H1 (cell line): ENCODE data around the gene RPIA. TPM values are rescaled to one million over a fixed set of nuclear protein-coding genes. Genes with fewer than 3 reads are reported as not detected.
A peak's percentile ranks its signal among the peaks of the same experiment; 100 is the strongest.

Source experiments
- CTCF ChIA-PET: fragments of 300-600 bp; sonication (Branson Sonifier 250); formaldehyde crosslinking; loops from one replicate; lab custom pipeline; 2021; ENCODE audit not compliant: partially characterized antibody; lab: Charles Lee
- POLR2A ChIA-PET: fragments of 300-600 bp; sonication (Branson Sonifier 250); formaldehyde crosslinking; loops from one replicate; lab custom pipeline; 2021; ENCODE audit warnings: inconsistent platforms; ENCODE audit not compliant: partially characterized antibody; lab: Charles Lee
- DNase-seq, 2 experiments: peaks; one replicate each; pipeline versions ENCODE4 v3.0.0 to v3.0.0-alpha.2; 2010 to 2022; ENCODE audit warnings: low spot score in 2 of 2, low read depth in 1 of 2, mixed read lengths in 1 of 2
- FAIRE-seq: peaks from 2 replicates; lab custom pipeline; 2011; peaks lifted over from hg19 to GRCh38; lab: Jason Lieb, UNC
- H2AFZ ChIP-seq: 2 replicates; pipeline ENCODE4 v1.8.1; 2012; ENCODE audit warnings: low read length, inconsistent platforms
- H2AK5ac ChIP-seq: 2 replicates; pipeline ENCODE4 v1.6.1; 2013; ENCODE audit warnings: low read depth, low read length
- H2BK120ac ChIP-seq: replicated peaks from 2 replicates; pipeline ENCODE3; 2013; ENCODE audit warnings: low read depth, low read length, inconsistent platforms
- H2BK12ac ChIP-seq: 2 replicates; pipeline ENCODE4 v1.6.1; 2013; ENCODE audit warnings: low read depth, low read length
- H2BK15ac ChIP-seq: 2 replicates; pipeline ENCODE4 v1.6.1; 2013; ENCODE audit warnings: low read length
- H2BK20ac ChIP-seq: 2 replicates; pipeline ENCODE4 v1.6.1; 2013; ENCODE audit warnings: low read length
- H2BK5ac ChIP-seq: 2 replicates; pipeline ENCODE4 v1.6.1; 2013; ENCODE audit warnings: low read depth, low read length
- H3K14ac ChIP-seq: 2 replicates; pipeline ENCODE4 v1.6.1; 2013; ENCODE audit warnings: inconsistent platforms; ENCODE audit not compliant: insufficient read length
- H3K18ac ChIP-seq: 2 replicates; pipeline ENCODE4 v1.6.1; 2013; ENCODE audit warnings: low read length; ENCODE audit errors: extremely low read depth
- H3K23ac ChIP-seq: 2 replicates; pipeline ENCODE4 v1.6.1; 2013; ENCODE audit warnings: inconsistent platforms; ENCODE audit not compliant: insufficient read length
- H3K23me2 ChIP-seq: 2 replicates; pipeline ENCODE4 v1.6.1; 2013; ENCODE audit warnings: low read depth, low read length
- H3K27ac ChIP-seq: 2 replicates; pipeline ENCODE4 v1.6.1; 2011; ENCODE audit warnings: low read depth, low read length, inconsistent platforms
- H3K27me3 ChIP-seq, 4 experiments: replicated peaks in 1 of 4; 1 replicate in 1 of 4; 2 replicates in 3 of 4; pipeline versions ENCODE4 v1.6.1 to v1.8.1; 2011 to 2013; ENCODE audit warnings: low read length in 3 of 4, mild to moderate bottlenecking in 3 of 4, inconsistent platforms in 2 of 4, mixed read lengths in 2 of 4, moderate library complexity in 1 of 4; ENCODE audit not compliant: control insufficient read depth in 3 of 4, insufficient read depth in 3 of 4; ENCODE audit errors: extremely low read depth in 1 of 4
- H3K36me3 ChIP-seq, 4 experiments: 2 replicates each; pipeline versions ENCODE4 v1.6.1 to v1.8.1; 2011 to 2013; ENCODE audit warnings: mild to moderate bottlenecking in 4 of 4, low read length in 3 of 4, moderate library complexity in 2 of 4, control low read depth in 1 of 4, inconsistent platforms in 1 of 4; ENCODE audit not compliant: insufficient read depth in 4 of 4, control insufficient read depth in 2 of 4
- H3K4ac ChIP-seq: replicated peaks from 2 replicates; pipeline ENCODE3; 2013; ENCODE audit warnings: low read length, low read depth, mixed read lengths, inconsistent platforms; ENCODE audit not compliant: insufficient read length
- H3K4me1 ChIP-seq, 4 experiments: replicated peaks in 1 of 4; 1 replicate in 1 of 4; 2 replicates in 3 of 4; pipeline versions ENCODE4 v1.6.1 to v1.8.1; 2011 to 2013; ENCODE audit warnings: low read length in 3 of 4, inconsistent platforms in 2 of 4, mixed read lengths in 1 of 4; ENCODE audit not compliant: insufficient read depth in 4 of 4, control insufficient read depth in 3 of 4
- H3K4me2 ChIP-seq, 2 experiments: 2 replicates each; pipeline versions ENCODE4 v1.6.1 to v1.8.1; 2011 to 2013; ENCODE audit warnings: low read depth in 2 of 2, low read length in 2 of 2, control low read depth in 1 of 2, inconsistent platforms in 1 of 2, mild to moderate bottlenecking in 1 of 2; ENCODE audit not compliant: insufficient read depth in 1 of 2
- H3K4me3 ChIP-seq, 4 experiments: fragments of 200-600, 300-600 bp in 1 of 4; sonication (generic), shearing (Covaris generic), sonication (Bioruptor Twin) in 1 of 4; 2 replicates each; pipeline versions ENCODE4 v1.5.1 to v1.8.1; 2011 to 2016; ENCODE audit warnings: low read length in 4 of 4, low read depth in 3 of 4, control low read depth in 2 of 4, inconsistent platforms in 2 of 4, mild to moderate bottlenecking in 2 of 4, mixed read lengths in 1 of 4, moderate library complexity in 1 of 4; ENCODE audit not compliant: insufficient read depth in 2 of 4; ENCODE audit errors: extremely low read depth in 1 of 4
- H3K56ac ChIP-seq: replicated peaks from 2 replicates; pipeline ENCODE3; 2013; ENCODE audit warnings: low read depth, mild to moderate bottlenecking, mixed read lengths, low read length, inconsistent platforms; ENCODE audit not compliant: insufficient read length
- H3K79me1 ChIP-seq: 2 replicates; pipeline ENCODE4 v1.6.1; 2013; ENCODE audit warnings: low read depth, low read length, control low read depth
- H3K79me2 ChIP-seq, 2 experiments: 2 replicates each; pipeline versions ENCODE4 v1.6.1 to v1.8.1; 2012 to 2013; ENCODE audit warnings: low read length in 2 of 2, mild to moderate bottlenecking in 2 of 2, inconsistent platforms in 1 of 2; ENCODE audit not compliant: insufficient read depth in 2 of 2, control insufficient read depth in 1 of 2
- H3K9ac ChIP-seq, 4 experiments: replicated peaks in 1 of 4; 1 replicate in 1 of 4; 2 replicates in 3 of 4; pipeline versions ENCODE4 v1.6.1 to v1.8.1; 2011 to 2013; ENCODE audit warnings: low read depth in 3 of 4, low read length in 3 of 4, control low read depth in 2 of 4, mild to moderate bottlenecking in 2 of 4, moderate library complexity in 2 of 4, inconsistent platforms in 1 of 4; ENCODE audit errors: extremely low read depth in 1 of 4
- H3K9me3 ChIP-seq, 2 experiments: 2 replicates each; pipeline versions ENCODE4 v1.6.1 to v1.8.1; 2012 to 2013; ENCODE audit warnings: mild to moderate bottlenecking in 2 of 2, moderate library complexity in 2 of 2, control low read depth in 1 of 2, inconsistent platforms in 1 of 2, low read depth in 1 of 2, low read length in 1 of 2, mixed read lengths in 1 of 2; ENCODE audit not compliant: insufficient read depth in 2 of 2
- H4K20me1 ChIP-seq, 2 experiments: replicated peaks in 1 of 2; 2 replicates each; pipeline versions ENCODE3 to v1.8.1; 2011 to 2013; ENCODE audit warnings: inconsistent platforms in 2 of 2, low read length in 2 of 2, mild to moderate bottlenecking in 1 of 2; ENCODE audit not compliant: insufficient read depth in 2 of 2, control insufficient read depth in 1 of 2
- H4K5ac ChIP-seq: 2 replicates; pipeline ENCODE4 v1.6.1; 2013; ENCODE audit warnings: low read length, low read depth, mixed read lengths, inconsistent platforms; ENCODE audit not compliant: insufficient read length
- H4K8ac ChIP-seq: 2 replicates; pipeline ENCODE4 v1.8.0; 2013; ENCODE audit warnings: mild to moderate bottlenecking, moderate library complexity, low read length, inconsistent platforms; ENCODE audit not compliant: insufficient read depth; ENCODE audit errors: extremely low read depth
- H4K91ac ChIP-seq: replicated peaks from 2 replicates; pipeline ENCODE3; 2013; ENCODE audit warnings: low read length, mixed read lengths, inconsistent platforms; ENCODE audit not compliant: insufficient read length
- BACH1 ChIP-seq: IDR thresholded peaks from 2 replicates; pipeline ENCODE4 v1.6.1; 2012; ENCODE audit warnings: low read length, improper control_type of control experiment
- BCL11A ChIP-seq, 2 experiments: IDR thresholded peaks; one replicate each; pipeline ENCODE4 v1.6.1; 2011; ENCODE audit warnings: low read depth in 2 of 2, low read length in 2 of 2, mild to moderate bottlenecking in 2 of 2
- FOSL1 ChIP-seq: IDR thresholded peaks from 2 replicates; pipeline ENCODE4 v1.6.1; 2011; ENCODE audit warnings: mild to moderate bottlenecking, low read depth, low read length, moderate library complexity; ENCODE audit not compliant: insufficient read depth
- KDM5A ChIP-seq: fragments of 200-600 bp; IDR thresholded peaks from 2 replicates; pipeline ENCODE4 v1.7.1; 2012; ENCODE audit warnings: mild to moderate bottlenecking, low read length, inconsistent platforms, mixed read lengths
- POLR2AphosphoS5 ChIP-seq: IDR thresholded peaks from 2 replicates; pipeline ENCODE4 v1.6.1; 2011; ENCODE audit warnings: low read depth, low read length
- RFX5 ChIP-seq: IDR thresholded peaks from 2 replicates; pipeline ENCODE4 v1.6.1; 2011; ENCODE audit warnings: low read depth, low read length, improper control_type of control experiment, borderline replicate concordance
- SAP30 ChIP-seq: fragments of 300-600 bp; sonication (generic); IDR thresholded peaks from 2 replicates; pipeline ENCODE4 v1.7.1; 2012; ENCODE audit warnings: low read length, moderate library complexity, mild to moderate bottlenecking, inconsistent platforms; ENCODE audit not compliant: insufficient read depth, insufficient replicate concordance
- SIN3A ChIP-seq, 2 experiments: IDR thresholded peaks in 1 of 2; conservative IDR thresholded peaks in 1 of 2; 2 replicates each; pipeline ENCODE4 v1.6.1; 2011 to 2012; ENCODE audit warnings: low read length in 2 of 2, improper control_type of control experiment in 1 of 2, low read depth in 1 of 2, mild to moderate bottlenecking in 1 of 2
- SP1 ChIP-seq: IDR thresholded peaks from 2 replicates; pipeline ENCODE4 v1.6.1; 2011; ENCODE audit warnings: low read depth, low read length
- SP4 ChIP-seq: IDR thresholded peaks from 2 replicates; pipeline ENCODE4 v1.6.1; 2012; ENCODE audit warnings: low read length, inconsistent platforms
- TAF1 ChIP-seq: IDR thresholded peaks from 2 replicates; pipeline ENCODE4 v1.6.1; 2011; ENCODE audit warnings: mild to moderate bottlenecking, low read depth, low read length
- ZNF274 ChIP-seq: IDR thresholded peaks from 2 replicates; pipeline ENCODE4 v1.7.0; 2012; ENCODE audit warnings: low read length, borderline replicate concordance; ENCODE audit errors: extremely low read depth
- WGBS, 2 experiments: shearing (Covaris generic) in 1 of 2; methylation state at CpG; one replicate each; pipeline versions ENCODE4 v1.1.6 to v1.1.7; 2013 to 2015; ENCODE audit warnings: low lambda C conversion rate in 2 of 2, mixed read lengths in 2 of 2, inconsistent platforms in 1 of 2, low coverage in 1 of 2, missing lambda C conversion rate in 1 of 2; ENCODE audit not compliant: insufficient replicate concordance in 2 of 2, insufficient coverage in 1 of 2, insufficient read length in 1 of 2; ENCODE audit errors: extremely low coverage in 1 of 2, missing lambda C conversion rate in 1 of 2; 5-methylcytosine and 5-hydroxymethylcytosine counted together
- polyA plus RNA-seq, 7 experiments: library from polyadenylated mRNA; depleted of rRNA in 3 of 7; stranded (reverse) in 5 of 7; unstranded in 2 of 7; fragments of >200 nt in 5 of 7; fragments of 200-250 nt in 2 of 7; gene quantifications; 1 replicate in 5 of 7; 2 replicates in 1 of 7; 4 replicates in 1 of 7; pipeline versions ENCODE4 v1.2.1 to v1.2.3, GENCODE V29; 2011 to 2013; ENCODE audit warnings: missing spikeins in 2 of 7, mixed read lengths in 2 of 7
- total RNA-seq: library from RNA; stranded (reverse); fragmentation: NEBNext Ultra II Directional; extraction: Animal tissue kit (Norgen Biotek cat#: 25700); gene quantifications from 2 replicates; pipeline ENCODE4 v1.2.1, GENCODE V29; 2021

RPIA gene
- total and polyA plus RNA-seq, 2 of the 8 experiments (the other 6 are each of a cell fraction or from before 2014, with no cell fraction given) = 13.1 to 24.0 TPM

DNA sequence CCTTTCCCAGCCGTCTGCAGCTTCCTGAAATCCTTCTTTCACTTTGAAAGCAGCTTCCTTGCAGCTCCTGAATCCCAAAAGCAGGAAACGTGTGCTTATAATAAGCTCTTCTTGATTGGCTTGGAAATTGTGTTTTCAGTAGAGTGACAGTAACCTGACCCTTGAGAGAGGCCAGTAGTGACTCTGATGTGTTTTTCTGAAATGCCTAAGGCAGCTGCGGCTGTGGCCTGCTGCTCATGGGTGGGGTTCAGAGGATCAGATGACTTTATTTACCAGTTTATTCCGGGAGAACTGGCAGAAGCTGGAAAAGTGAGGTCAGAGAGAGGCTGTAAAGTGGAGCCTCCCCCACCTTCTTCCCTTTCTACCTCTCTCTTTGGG lies 31.9 kb upstream of the RPIA start:
- ChIA-PET CTCF (interaction anchor here (0.6 to 9.7 kb wide), 5 partner anchors 12 to 472 kb away, joined by 3 to 102 read pairs (median 3); no protein-coding TSS in a partner anchor), POLR2A (interaction anchor here (0.5 to 2.5 kb wide), 3 partner anchors 32 to 115 kb away, joined by 3 to 10 read pairs (median 4); partner anchors contain the start of gene EIF2AK3)
- Histone ChIP-seq H4K91ac (no peak overlapping the region), H3K9ac (peak overlapping the region in 1 of 4 experiments; percentile 32; a peak in 1 of 7 replicates), H3K14ac (no peak overlapping the region), H3K27me3 (no peaks in the 10 kb centered on the region), H3K4me1 (peaks cover 0 to 15% (median 7%) of the 10 kb centered on the region in 4 experiments; a peak in 5 of 7 replicates), H3K79me1 (no peaks in the 10 kb centered on the region), H3K79me2 (no peaks in the 10 kb centered on the region), H4K8ac (no peak overlapping the region), H3K18ac (no peak overlapping the region), H3K4me2 (peak overlapping the region; percentile 9 to 39; a peak in 1 of 4 replicates), H3K4me3 (peak overlapping the region in 2 of 4 experiments; percentile 1 to 22; a peak in 1 of 8 replicates), H2BK12ac (no peak overlapping the region), H4K5ac (no peak overlapping the region), H3K23me2 (no peaks in the 10 kb centered on the region), H3K36me3 (no peaks in the 10 kb centered on the region), H3K4ac (no peak overlapping the region), H3K23ac (no peak overlapping the region), H3K27ac (peak overlapping the region; percentile 58; the same call in 1 of the 2 replicates)
- FAIRE-seq = no peak
- TF ChIP-seq ZNF274 (no peak), TAF1 (peak; percentile 48; the same call in 1 of the 2 replicates), RFX5 (no peak), SIN3A (conservative IDR thresholded peaks at IDR 0.05 in 1 of 2, IDR thresholded peaks at IDR 0.05 in 1 of 2; ENCODE audit: low read depth in 1 of 2, low read length in 2 of 2) (no peak), BCL11A (IDR thresholded peaks at IDR 0.05; ENCODE audit: low read depth in 2 of 2, low read length in 2 of 2) (no peak), POLR2AphosphoS5 (no peak), BACH1 (no peak), SP1 (peak; percentile 63; the same call in 1 of the 2 replicates), FOSL1 (no peak), SP4 (no peak), KDM5A (no peak), SAP30 (no peak)
- TF ChIP-seq, all 59 proteins: peak for 2
- H2BK15ac ChIP-seq = no peak overlapping the region
- H2BK20ac ChIP-seq = no peak overlapping the region; the same call in 1 of the 2 replicates
- peak overlapping the region; percentile 17; the same call in 1 of the 2 replicates for H2AFZ ChIP-seq
- no peak overlapping the region for H3K56ac ChIP-seq
- H2BK5ac ChIP-seq = peak overlapping the region; percentile 53; the same call in 1 of the 2 replicates
- no peak overlapping the region for H2BK120ac ChIP-seq
- H2AK5ac ChIP-seq = no peak overlapping the region
- no peak for DNase-seq
- WGBS, 2 experiments = 29% methylated on average over 4 of the region's 4 CpGs; no CpG with 5 or more reads in 1 of the 2 experiments
- H3K9me3 ChIP-seq = no peaks in the 10 kb centered on the region
- H4K20me1 ChIP-seq = no peaks in the 10 kb centered on the region
